Gastrocnemius medialis (tissue), 4 donors: Measurements from ENCODE around the gene PDE8A. TPM values are rescaled to one million over a fixed set of nuclear protein-coding genes. Genes with fewer than 3 reads are reported as not detected.

Experiments used
- ATAC-seq, 2 donors: fragments of 150-250 bp; one replicate each; pipeline ENCODE4 v1.9.1; 2016
- DNase-seq, 2 donors: peaks; one replicate each; pipeline ENCODE4 v3.0.0-alpha.2; 2019
- H3K27ac ChIP-seq, 4 donors: fragments of 200-600 bp; sonication (generic); 1 replicate in 1 of 4; 2 replicates in 3 of 4; pipeline ENCODE4 v1.5.1; 2016 to 2018; ENCODE audit warnings: mild to moderate bottlenecking in 2 of 4, moderate library complexity in 1 of 4
- H3K27me3 ChIP-seq, 3 donors: fragments of 200-600 bp; sonication (generic) in 2 of 3; 1 replicate in 1 of 3; 2 replicates in 2 of 3; pipeline versions ENCODE4 v1.5.1 to v1.6.0; 2016 to 2019; ENCODE audit warnings: mild to moderate bottlenecking in 1 of 3, moderate library complexity in 1 of 3
- H3K36me3 ChIP-seq, 2 donors: fragments of 200-600 bp; sonication (generic) in 1 of 2; one replicate each; pipeline ENCODE4 v1.5.1; 2017 to 2018
- H3K4me1 ChIP-seq, 2 donors: fragments of 200-600 bp; sonication (generic) in 1 of 2; one replicate each; pipeline ENCODE4 v1.5.1; 2016 to 2017; ENCODE audit warnings: mild to moderate bottlenecking in 2 of 2
- H3K4me3 ChIP-seq, 4 donors: fragments of 200-600 bp; sonication (generic) in 3 of 4; 1 replicate in 1 of 4; 2 replicates in 3 of 4; pipeline ENCODE4 v1.5.1; 2016 to 2019; ENCODE audit warnings: mild to moderate bottlenecking in 2 of 4
- H3K9me3 ChIP-seq, 3 donors: fragments of 200-600 bp; sonication (generic) in 2 of 3; 1 replicate in 1 of 3; 2 replicates in 2 of 3; pipeline ENCODE4 v1.5.1; 2016 to 2019
- CTCF ChIP-seq, 5 experiments: fragments of 450-650 bp in 3 of 5; fragments of 200-600 bp in 2 of 5; sonication (generic) in 2 of 5; IDR thresholded peaks in 4 of 5; conservative IDR thresholded peaks in 1 of 5; 1 replicate in 4 of 5; 2 replicates in 1 of 5; pipeline ENCODE4 v1.5.1; 2016 to 2019; ENCODE audit warnings: antibody characterized with exemption in 5 of 5, mild to moderate bottlenecking in 3 of 5, moderate library complexity in 3 of 5
- POLR2A ChIP-seq, 2 donors: fragments of 450-650 bp; IDR thresholded peaks; one replicate each; pipeline ENCODE4 v1.6.1; 2017; ENCODE audit warnings: antibody characterized with exemption in 2 of 2, mild to moderate bottlenecking in 2 of 2, moderate library complexity in 2 of 2
- in situ Hi-C, 4 donors: fragments of 200-750 bp; cut with MboI; loops; one replicate each; pipeline versions ENCODE4 v1.15.0 to v1.8.0; 2017; ENCODE audit warnings: low sequenced_read_pairs in 4 of 4
- intact Hi-C: fragments of 100-400 bp; cut with DNase I; formaldehyde crosslinking; loops from one replicate; pipeline ENCODE4 v1.15.1; 2023; ENCODE audit warnings: low total_unique reads
- total RNA-seq, 4 donors: library from RNA; depleted of rRNA; stranded (reverse); fragments of >200 nt; gene quantifications; one replicate each; pipeline versions ENCODE4 v1.1.0 to v1.2.3, GENCODE V29; 2016

Gene PDE8A
- total RNA-seq, 4 donors from 2014 or later = 6.3 to 20.6 (median 13.9) TPM

- in situ Hi-C loops = loop anchor here in 1 of 4 donors (10.0 kb wide), 1 partner anchor 63 kb away; no protein-coding TSS in a partner anchor
- Histone ChIP-seq H3K27ac (no peak overlapping the region), H3K4me3 (no peak overlapping the region), H3K27me3 (no peaks in the 10 kb centered on the region), H3K36me3 (peaks cover 0 to 3% of the 10 kb centered on the region in 2 donors), H3K4me1 (no peaks in the 10 kb centered on the region), H3K9me3 (no peaks in the 10 kb centered on the region)
- DNase-seq = no peak
- ATAC-seq = no peak
- intact Hi-C loops = no loop called here
- no peak for TF ChIP-seq POLR2A (IDR thresholded peaks at IDR 0.05)
- TF ChIP-seq CTCF (IDR thresholded peaks at IDR 0.05 in 4 of 5, conservative IDR thresholded peaks at IDR 0.05 in 1 of 5) = no peak
Observed at GRCh38 chr15:84961707-84962106, 19.9 kb upstream of the PDE8A start.

GRCh38 chr15:84962955-84963354 is 18.7 kb upstream of the PDE8A start:
- in situ Hi-C loops = loop anchor here in 1 of 4 donors (10.0 kb wide), 1 partner anchor 62 kb away; no protein-coding TSS in a partner anchor
- DNase-seq = no peak
- intact Hi-C loops = no loop called here

GRCh38 chr15:84967380-84967779 is 14.3 kb upstream of the PDE8A start:
- in situ Hi-C loops = loop anchor here in 1 of 4 donors (10.0 kb wide), 1 partner anchor 57 kb away; no protein-coding TSS in a partner anchor
- TF ChIP-seq CTCF (IDR thresholded peaks at IDR 0.05 in 4 of 5, conservative IDR thresholded peaks at IDR 0.05 in 1 of 5) (no peak), POLR2A (IDR thresholded peaks at IDR 0.05) (no peak)

More at GRCh38 chr15:84962955-84963354, 18.7 kb upstream of the PDE8A start:
- Histone ChIP-seq H3K4me1 (no peaks in the 10 kb centered on the region), H3K9me3 (no peaks in the 10 kb centered on the region), H3K27me3 (no peaks in the 10 kb centered on the region), H3K36me3 (peaks cover 0 to 2% of the 10 kb centered on the region in 2 donors), H3K4me3 (no peak overlapping the region), H3K27ac (no peak overlapping the region)
- ATAC-seq = no peak
- no peak for TF ChIP-seq CTCF (IDR thresholded peaks at IDR 0.05 in 4 of 5, conservative IDR thresholded peaks at IDR 0.05 in 1 of 5)
- TF ChIP-seq POLR2A (IDR thresholded peaks at IDR 0.05) = no peak

GRCh38 chr15:84968301-84968700 is 13.4 kb upstream of the PDE8A start:
- TF ChIP-seq CTCF (IDR thresholded peaks at IDR 0.05 in 4 of 5, conservative IDR thresholded peaks at IDR 0.05 in 1 of 5) (no peak), POLR2A (IDR thresholded peaks at IDR 0.05) (no peak)
- Histone ChIP-seq H3K4me1 (no peaks in the 10 kb centered on the region), H3K27ac (no peak overlapping the region), H3K4me3 (no peak overlapping the region), H3K36me3 (no peaks in the 10 kb centered on the region), H3K9me3 (no peaks in the 10 kb centered on the region), H3K27me3 (no peaks in the 10 kb centered on the region)
- intact Hi-C loops = no loop called here
- no peak for DNase-seq
- ATAC-seq = no peak
- in situ Hi-C loops = loop anchor here in 1 of 4 donors (10.0 kb wide), 1 partner anchor 56 kb away; no protein-coding TSS in a partner anchor

More at GRCh38 chr15:84967380-84967779, 14.3 kb upstream of the PDE8A start:
- H3K4me3 ChIP-seq = no peak overlapping the region
- no peaks in the 10 kb centered on the region for H3K9me3 ChIP-seq
- H3K4me1 ChIP-seq = no peaks in the 10 kb centered on the region
- DNase-seq (no peak), ATAC-seq (no peak)
- H3K27ac ChIP-seq = no peak overlapping the region
- H3K36me3 ChIP-seq = no peaks in the 10 kb centered on the region
- no peaks in the 10 kb centered on the region for H3K27me3 ChIP-seq
- intact Hi-C loops = no loop called here

DNA sequence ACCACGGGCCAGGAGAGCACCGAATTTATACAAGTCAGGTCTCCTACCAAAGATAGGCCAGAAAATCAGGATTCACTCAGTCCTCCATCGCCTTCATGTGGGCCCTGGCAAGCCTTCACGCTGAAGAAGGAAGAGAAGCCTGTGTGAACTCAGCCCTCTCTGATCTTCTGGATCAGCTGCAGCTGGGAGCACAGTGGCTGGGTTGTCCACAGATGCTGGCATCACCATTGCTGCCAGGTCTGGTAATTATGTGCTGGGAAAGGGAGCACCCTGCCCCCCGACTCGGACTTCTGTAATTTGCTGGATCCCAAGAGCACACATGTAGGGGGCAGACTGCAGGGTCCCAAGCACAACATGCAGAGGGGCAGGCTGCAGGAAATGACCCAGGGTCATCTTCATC is 12.4 kb upstream of the PDE8A start:
- ATAC-seq (no peak), DNase-seq (no peak)
- in situ Hi-C loops = loop anchor here in 1 of 4 donors (10.0 kb wide), 1 partner anchor 56 kb away; no protein-coding TSS in a partner anchor
- no peaks in the 10 kb centered on the region for H3K36me3 ChIP-seq
- H3K4me1 ChIP-seq = no peaks in the 10 kb centered on the region
- no peaks in the 10 kb centered on the region for H3K9me3 ChIP-seq
- H3K27me3 ChIP-seq = no peaks in the 10 kb centered on the region
- intact Hi-C loops = no loop called here
- H3K4me3 ChIP-seq = no peak overlapping the region
- no peak overlapping the region for H3K27ac ChIP-seq
- TF ChIP-seq CTCF (IDR thresholded peaks at IDR 0.05 in 4 of 5, conservative IDR thresholded peaks at IDR 0.05 in 1 of 5) (no peak), POLR2A (IDR thresholded peaks at IDR 0.05) (no peak)
